SKM-1 (cell line): ENCODE results near the gene CEP41.

Experiments
- DNase-seq: peaks from one replicate; lab custom pipeline; 2025; ENCODE audit not compliant: unreplicated experiment; lab: John Stamatoyannopoulos, UW

CEP41 gene

DNA sequence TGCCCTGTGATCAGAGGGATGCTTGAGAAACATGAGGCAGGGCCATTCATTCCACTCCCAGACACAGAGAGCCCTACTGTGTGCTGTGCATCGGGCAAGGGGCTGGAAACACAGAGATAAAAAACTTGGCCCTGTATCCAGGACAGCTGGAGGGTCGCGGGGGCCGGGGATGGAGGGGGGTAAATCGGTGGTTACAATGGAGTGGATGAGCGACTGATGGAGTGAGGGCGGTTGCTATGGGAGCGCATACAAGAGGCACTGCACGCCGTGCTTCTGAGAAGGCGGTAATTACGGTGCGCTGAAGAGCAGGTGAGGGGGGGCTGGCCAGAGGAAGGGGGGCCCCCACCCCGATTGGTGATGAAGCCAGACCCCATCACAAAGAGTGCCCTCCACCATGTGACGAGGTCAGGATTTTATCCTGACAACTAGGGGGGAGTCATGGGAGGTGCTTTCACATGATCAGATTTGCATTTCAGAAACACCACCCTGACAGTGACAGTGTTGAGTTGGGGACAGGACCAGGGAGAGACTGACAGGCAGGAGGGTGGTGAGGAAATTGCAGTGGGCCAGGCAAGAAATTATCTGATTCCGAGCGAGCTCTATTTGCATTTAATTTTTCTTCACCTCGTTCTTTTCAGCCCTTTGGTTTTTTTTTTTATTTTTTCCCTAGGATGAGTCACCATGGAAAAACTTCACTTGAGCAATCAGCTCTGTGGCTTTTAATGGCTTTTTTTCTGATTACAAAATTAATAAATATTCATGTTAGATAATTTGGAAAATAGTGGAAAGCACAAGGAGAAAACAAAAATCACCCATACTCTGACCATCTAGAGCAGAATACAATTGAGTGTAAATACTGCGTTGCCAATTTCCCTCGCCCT is 88.4 kb downstream of the CEP41 start:
- DNase-seq = no peak

DNA sequence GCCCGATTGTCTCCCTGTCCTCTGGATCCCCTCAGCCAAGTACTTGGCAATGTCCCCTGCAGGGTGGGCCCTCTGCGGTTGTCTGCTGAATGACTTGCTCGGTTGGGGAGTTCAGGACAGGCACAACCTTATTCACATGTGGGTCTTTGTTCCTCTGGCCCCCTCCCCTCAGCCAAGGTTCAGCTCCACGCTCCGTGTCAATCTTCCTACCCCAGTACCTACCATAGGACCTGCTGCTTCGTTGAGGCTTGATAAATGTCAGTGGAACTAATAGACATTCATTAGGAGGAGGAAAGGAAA is 89.1 kb downstream of the CEP41 start:
- no peak for DNase-seq

DNA sequence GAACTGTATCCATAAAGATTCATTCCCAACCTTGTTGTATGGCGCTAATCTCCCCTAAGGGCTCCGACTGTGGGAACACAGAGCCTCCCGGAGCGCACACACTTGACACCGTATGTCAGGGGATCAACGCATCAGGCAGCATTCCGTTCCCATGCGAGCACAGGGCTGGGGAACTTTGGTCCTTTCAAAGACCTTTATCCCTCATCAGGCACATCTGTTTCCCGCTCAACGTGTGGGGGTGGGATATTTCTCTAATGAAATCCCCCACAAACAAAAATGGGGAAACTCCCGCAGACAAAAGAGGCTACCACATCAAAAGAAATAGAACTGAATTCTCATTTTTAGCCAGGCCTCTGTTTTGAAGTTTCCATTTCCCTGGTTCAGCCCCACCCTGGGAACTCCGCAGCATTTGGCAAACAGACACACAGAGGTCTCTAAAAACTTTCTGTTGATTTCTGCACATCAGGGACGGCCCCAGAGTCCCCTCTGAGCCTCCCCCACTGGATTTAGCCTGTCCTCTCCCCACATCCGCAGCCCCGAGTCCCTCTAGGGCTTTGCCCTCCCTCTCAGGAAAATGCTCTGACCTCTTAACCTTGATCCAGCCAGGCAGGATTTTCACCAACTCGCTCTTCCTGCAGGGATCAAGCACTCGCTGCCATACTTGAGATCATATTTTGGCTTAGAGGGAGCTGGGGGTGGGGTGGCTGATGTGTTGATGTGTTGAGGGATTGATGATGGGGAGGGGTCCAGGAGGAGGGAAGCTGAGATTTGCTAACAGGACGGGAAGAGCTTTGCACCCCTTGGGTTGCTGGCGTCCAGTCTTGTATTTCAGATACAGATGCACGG is 89.6 kb downstream of the CEP41 start:
- no peak for DNase-seq

- peak; percentile 12 for DNase-seq
These were observed 90.7 kb downstream of the CEP41 start for GRCh38 chr7:130349911-130350782.

DNA sequence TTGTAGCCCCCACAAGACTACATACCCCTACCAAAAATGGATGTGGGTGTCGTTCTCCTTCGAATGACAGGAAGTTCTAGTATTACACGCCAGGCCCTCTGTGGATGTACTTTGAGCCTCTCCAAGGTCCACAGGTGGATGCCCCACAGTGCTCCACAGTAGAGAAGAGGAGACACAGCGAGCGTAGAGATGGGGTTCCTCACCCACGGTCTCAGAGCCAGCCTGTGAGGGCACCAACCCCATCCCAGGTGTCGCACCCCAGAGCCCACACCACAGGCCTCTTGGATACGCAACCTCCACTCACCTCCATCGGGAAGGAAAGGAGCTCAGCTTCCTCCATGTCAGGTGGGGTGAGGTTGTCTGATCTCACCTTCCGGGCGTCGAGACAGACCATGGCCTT is 93.9 kb downstream of the CEP41 start:
- DNase-seq = no peak

DNA sequence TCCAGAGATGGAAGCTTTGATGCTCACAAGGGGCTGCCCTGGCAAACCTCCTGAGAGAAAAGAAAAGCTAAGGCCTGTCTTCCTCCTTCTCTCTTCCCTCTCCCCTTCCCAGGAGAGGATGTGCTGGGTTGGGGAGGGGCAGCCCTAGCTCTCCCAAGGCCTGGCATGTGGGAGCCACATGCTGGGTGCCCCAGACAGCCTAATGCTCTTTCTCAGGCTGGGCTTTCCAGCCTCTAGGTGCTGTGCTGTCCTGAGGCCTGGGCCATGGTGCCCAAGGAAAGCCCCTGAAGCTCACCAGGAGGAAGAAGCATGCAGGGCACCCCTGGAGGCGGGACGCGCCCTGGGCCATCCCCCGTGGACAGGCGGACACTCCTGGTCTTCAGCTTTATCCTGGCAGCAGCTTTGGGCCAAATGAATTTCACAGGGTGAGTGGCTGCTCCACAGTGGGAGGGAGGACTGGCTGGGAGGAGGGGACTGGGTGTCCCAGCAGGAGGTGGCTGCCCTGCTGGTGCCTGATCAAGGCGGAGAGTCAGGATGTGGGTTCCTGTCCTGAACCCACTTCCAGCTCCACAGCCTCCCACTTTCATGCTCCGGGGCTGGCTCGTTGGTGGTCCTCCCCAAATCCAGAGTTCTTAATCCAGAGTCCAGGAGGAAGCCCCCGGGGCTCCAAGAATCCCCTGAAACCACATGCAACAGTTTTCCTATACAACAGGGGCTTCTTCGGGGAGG is 94.5 kb downstream of the CEP41 start:
- no peak for DNase-seq

DNA sequence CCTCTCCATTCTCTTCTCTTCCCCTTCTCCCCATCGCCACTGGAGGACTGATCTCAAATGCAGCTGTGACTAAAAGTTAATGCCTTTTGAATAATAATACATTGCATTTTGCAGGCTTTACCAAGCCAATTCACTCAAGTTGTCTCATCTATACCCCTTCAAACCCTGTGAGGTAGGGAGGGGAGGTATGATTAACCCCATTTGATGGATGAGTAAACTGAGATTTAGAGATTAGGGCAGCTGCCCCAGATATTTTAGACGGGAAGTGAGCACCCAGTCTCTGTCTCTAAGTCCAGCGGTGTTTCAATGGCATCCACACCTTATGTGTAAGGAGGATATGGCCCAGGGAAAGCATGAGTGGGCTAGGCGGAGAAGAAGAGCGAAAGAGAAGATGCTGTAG is 95.1 kb downstream of the CEP41 start:
- no peak for DNase-seq

- DNase-seq = no peak
These were observed 95.7 kb downstream of the CEP41 start for GRCh38 chr7:130345136-130345535.

- DNase-seq = no peak
These were observed 96.4 kb downstream of the CEP41 start, which contains the start of gene CPA5 for GRCh38 chr7:130344271-130344866. Gene CPA5 (plus strand): TSS chr7:130344816. CDS start chr7:130346486, 1,670 bp downstream.
